ENCODE measurements around the gene ZAP70. TPM values are rescaled to one million over a fixed set of nuclear protein-coding genes. Genes with fewer than 3 reads are reported as not detected.

Gene ZAP70
- total and polyA plus RNA-seq, 2 donors (not counting 1 experiment from before 2014, with no cell fraction given), result 3.4 to 20.5 TPM

DNA sequence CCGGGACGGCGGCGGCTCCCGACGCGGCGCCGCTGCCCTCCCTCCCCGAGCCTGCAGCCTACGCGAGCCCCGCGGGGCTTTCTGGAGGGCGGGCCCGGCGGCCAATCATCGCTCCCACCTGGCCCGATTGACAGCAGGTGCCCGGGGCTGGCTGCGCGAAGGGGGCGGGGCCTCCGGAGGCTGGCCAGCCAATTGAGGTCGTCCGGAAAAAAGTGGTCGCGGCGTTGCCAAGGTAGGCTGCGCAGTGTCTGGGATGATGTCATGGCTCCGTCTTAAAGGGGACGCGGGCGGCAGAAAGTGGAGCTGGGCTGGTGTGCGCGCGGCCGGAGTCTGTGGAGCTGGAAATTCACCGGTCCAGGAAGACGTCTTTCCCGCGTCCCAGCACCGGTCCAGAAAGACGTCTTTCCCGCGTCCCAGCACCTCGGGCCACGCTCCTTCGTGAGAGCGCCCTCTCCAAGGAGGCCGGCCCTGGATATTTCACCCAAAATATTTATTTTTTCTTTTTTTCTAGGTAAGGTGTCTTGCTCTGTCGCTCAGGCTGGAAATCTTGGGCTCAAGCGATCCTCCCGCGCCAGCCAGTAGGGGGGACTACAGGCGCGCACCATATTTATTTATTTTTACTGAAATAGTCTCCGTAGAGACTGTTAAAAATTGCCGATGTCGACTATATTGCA lies 49.3 kb upstream of the ZAP70 start, which contains the start of gene ACTR1B:
ACTR1B (minus strand) TSS at position 83 of the 674 bp plus-strand sequence. CDS start 154 bp downstream, outside the sequence.
- Histone ChIP-seq H3K4me3 (ENCODE audit: control extremely low read depth in 1 of 5, extremely low read depth in 1 of 5, insufficient read depth in 1 of 5, low read depth in 2 of 5, low read length in 4 of 5) (peak within 1 kb of the TSS; percentile 71 to 96 (median 84)), H3K36me3 (replicated peaks in 1 of 2; ENCODE audit: control extremely low read depth in 1 of 2, control insufficient read depth in 1 of 2, extremely low read depth in 1 of 2, insufficient read depth in 2 of 2, low read length in 1 of 2) (peaks cover 0 to 8% of the 10 kb centered on the region in 2 experiments), H3K79me2 (ENCODE audit: control insufficient read depth, insufficient read depth, low read length) (peaks cover 37% of the 10 kb centered on the region), H3K4me2 (replicated peaks; ENCODE audit: low read depth, low read length, poor library complexity, severe bottlenecking) (peak within 1 kb of the TSS; percentile 81), H2AFZ (ENCODE audit: insufficient read depth, low read depth, low read length, poor library complexity, severe bottlenecking) (peak within 1 kb of the TSS; percentile 90), H3K27me3 (replicated peaks in 1 of 4; ENCODE audit: control extremely low read depth in 1 of 4, control insufficient read depth in 3 of 4, insufficient read depth in 4 of 4, low read length in 3 of 4) (no peaks in the 10 kb centered on the region), H3K9ac (ENCODE audit: low read length) (peak within 1 kb of the TSS; percentile 98), H3K4me1 (ENCODE audit: control insufficient read depth in 2 of 2, insufficient read depth in 2 of 2, low read length in 2 of 2) (peaks cover 23 to 32% of the 10 kb centered on the region in 2 donors), H4K20me1 (ENCODE audit: control insufficient read depth, insufficient read depth, low read length, poor library complexity, severe bottlenecking) (peaks cover 38% of the 10 kb centered on the region), H3K9me3 (ENCODE audit: control extremely low read depth in 1 of 3, control insufficient read depth in 2 of 3, insufficient read depth in 1 of 3, low read length in 2 of 3) (no peaks in the 10 kb centered on the region), H3K27ac (ENCODE audit: low read length in 2 of 2) (peak within 1 kb of the TSS; percentile 82 to 97)
- under 1% methylated on average over 49 of the region's 60 CpGs for WGBS (ENCODE audit: insufficient coverage)
- ChIA-PET CTCF (interaction anchor here (1.2 to 6.2 kb wide), 4 partner anchors 9 to 73 kb away, joined by 5 to 53 read pairs (median 22); partner anchors contain the start of gene COX5B), POLR2A (interaction anchor here (1.1 to 4.6 kb wide), 3 partner anchors 15 to 74 kb away, joined by 3 to 44 read pairs (median 4); partner anchors contain the start of gene COX5B)
- Mint-ChIP-seq H3K27ac (peak within 1 kb of the TSS; percentile 97), H3K27me3 (no peaks in the 10 kb centered on the region), H3K4me1 (peaks cover 33% of the 10 kb centered on the region), H3K4me3 (peak within 1 kb of the TSS; percentile 96), H3K9me3 (ENCODE audit: insufficient read depth) (no peaks in the 10 kb centered on the region)
- intact Hi-C loops (cut with micrococcal nuclease), result loop anchor here (1.0 to 10.0 kb wide), 6 partner anchors 19 to 1828 kb away; partner anchors contain the start of genes ANKRD36, CNNM4 and REV1
- TF ChIP-seq, protein P1, sequence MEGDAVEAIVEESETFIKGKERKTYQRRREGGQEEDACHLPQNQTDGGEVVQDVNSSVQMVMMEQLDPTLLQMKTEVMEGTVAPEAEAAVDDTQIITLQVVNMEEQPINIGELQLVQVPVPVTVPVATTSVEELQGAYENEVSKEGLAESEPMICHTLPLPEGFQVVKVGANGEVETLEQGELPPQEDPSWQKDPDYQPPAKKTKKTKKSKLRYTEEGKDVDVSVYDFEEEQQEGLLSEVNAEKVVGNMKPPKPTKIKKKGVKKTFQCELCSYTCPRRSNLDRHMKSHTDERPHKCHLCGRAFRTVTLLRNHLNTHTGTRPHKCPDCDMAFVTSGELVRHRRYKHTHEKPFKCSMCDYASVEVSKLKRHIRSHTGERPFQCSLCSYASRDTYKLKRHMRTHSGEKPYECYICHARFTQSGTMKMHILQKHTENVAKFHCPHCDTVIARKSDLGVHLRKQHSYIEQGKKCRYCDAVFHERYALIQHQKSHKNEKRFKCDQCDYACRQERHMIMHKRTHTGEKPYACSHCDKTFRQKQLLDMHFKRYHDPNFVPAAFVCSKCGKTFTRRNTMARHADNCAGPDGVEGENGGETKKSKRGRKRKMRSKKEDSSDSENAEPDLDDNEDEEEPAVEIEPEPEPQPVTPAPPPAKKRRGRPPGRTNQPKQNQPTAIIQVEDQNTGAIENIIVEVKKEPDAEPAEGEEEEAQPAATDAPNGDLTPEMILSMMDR (IDR thresholded peaks at IDR 0.05), result peak; percentile 72
- TF ChIP-seq EZH2 (IDR thresholded peaks at IDR 0.05; ENCODE audit: borderline replicate concordance, insufficient read depth, low read depth, low read length, poor library complexity, severe bottlenecking), result no peak
- peak; percentile 91 for ATAC-seq (ENCODE audit: low read depth)
- DNase-seq, result peak; percentile 99
